Right ventricle myocardium superior (tissue), 1 donor: ENCODE measurements around the gene ECM1. TPM values are rescaled to one million over a fixed set of nuclear protein-coding genes. Genes with fewer than 3 reads are reported as not detected.
A peak's percentile ranks its signal among the peaks of the same experiment; 100 is the strongest.

Experiments used
- ATAC-seq: fragments of 200-7000 bp; cut with Tn5 transposase; one replicate; pipeline ENCODE4 v1.9.1; 2020; ENCODE audit warnings: mild to moderate bottlenecking; ENCODE audit not compliant: poor library complexity
- DNase-seq: peaks from one replicate; pipeline ENCODE4 v3.0.0-alpha.2; 2020
- intact Hi-C: fragments of 100-400 bp; cut with DNase I; formaldehyde crosslinking; loops from one replicate; pipeline ENCODE4 v1.11.2; 2022
- long read RNA-seq: library from polyadenylated mRNA; unstranded; transcript quantifications from one replicate; pipeline ENCODE4 v2.0.0, GENCODE V29; 2021
- total RNA-seq: library from RNA; stranded (reverse); fragmentation: NEBNext Ultra II Directional; extraction: Animal tissue kit (Norgen Biotek cat#: 25700); gene quantifications from one replicate; pipeline ENCODE4 v1.2.1, GENCODE V29; 2021
- donor health status: DM: no; HTN: yes; CAD: no; lungs with severe emphysema.

Gene ECM1
- total RNA-seq = 16.7 TPM
- long read RNA-seq, transcript ECM1-202 (10 exons, 2,070 nt) = major isoform, 19 of 22 reads
- long read RNA-seq, partial matches to known transcripts = 3 of 22 reads
- long read RNA-seq, other reads (novel, unspliced or antisense) = 0 of 22 reads

DNA sequence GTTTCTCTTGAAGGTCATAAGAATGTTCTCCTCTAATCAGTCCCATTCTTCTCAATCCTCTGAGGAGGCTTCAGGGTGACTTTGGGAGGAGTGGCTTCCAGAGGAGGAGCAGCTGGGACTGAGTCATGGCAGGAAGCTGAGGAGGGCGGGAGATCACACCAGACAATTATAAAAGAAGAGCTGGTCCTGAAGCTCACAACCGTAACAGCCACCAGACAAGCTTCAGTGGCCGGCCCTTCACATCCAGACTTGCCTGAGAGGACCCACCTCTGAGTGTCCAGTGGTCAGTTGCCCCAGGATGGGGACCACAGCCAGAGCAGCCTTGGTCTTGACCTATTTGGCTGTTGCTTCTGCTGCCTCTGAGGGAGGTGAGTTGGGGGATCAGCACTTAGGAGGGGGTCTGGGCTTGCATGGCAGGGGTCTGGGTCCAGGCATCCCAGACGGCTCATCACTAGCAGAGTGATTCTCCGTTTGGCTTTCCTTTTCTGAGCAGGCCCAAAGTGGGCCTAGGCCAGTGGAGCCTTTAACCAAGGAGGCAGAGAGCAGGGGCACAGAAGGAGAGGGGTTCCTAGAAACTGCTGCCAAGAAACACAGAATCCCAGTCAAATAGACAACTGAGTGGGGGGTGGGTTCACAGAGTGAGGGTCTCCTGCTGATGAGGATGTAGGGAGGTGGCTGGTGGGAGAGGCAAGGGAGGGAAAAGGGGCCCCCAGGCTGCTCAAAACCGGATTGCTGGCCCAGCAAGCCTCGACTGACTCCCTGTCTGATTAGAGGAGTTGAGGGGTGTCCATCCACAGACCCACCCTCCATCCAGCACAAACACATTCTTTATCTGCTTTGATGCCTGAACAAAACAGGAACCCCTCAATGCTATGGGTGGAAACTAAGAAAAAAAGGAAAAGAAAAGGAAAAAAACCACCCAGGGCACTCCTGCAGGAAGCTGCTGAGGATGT, at the start of gene ECM1:
Gene ECM1, plus strand, starts transcription at position 198 of the 953 bp plus-strand sequence. Its CDS starts 101 bp downstream, at position 299.
- DNase-seq (peak; percentile 69), ATAC-seq (peak; percentile 87)
- intact Hi-C loops = no loop called here

DNA sequence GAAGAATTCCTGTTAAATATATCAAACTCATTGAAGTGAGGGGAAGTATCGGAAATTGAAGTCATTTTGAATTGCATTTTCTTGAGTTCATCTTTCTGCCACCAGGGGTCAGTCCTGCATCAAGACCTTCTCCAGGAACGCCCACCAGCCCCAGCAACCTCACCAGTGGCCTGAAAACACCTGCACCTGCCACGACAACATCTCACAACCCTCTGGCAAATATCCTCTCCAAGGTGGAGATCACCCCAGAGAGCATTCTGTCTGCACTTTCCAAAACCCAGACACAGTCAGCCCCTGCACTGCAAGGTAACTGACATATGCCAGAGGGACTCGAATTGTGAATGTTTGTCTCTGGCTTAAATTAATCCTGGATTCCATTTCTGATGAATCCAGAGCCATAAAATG, 43.5 kb upstream of the ECM1 start:
- intact Hi-C loops = no loop called here
- DNase-seq (no peak), ATAC-seq (peak; percentile 74)

DNA sequence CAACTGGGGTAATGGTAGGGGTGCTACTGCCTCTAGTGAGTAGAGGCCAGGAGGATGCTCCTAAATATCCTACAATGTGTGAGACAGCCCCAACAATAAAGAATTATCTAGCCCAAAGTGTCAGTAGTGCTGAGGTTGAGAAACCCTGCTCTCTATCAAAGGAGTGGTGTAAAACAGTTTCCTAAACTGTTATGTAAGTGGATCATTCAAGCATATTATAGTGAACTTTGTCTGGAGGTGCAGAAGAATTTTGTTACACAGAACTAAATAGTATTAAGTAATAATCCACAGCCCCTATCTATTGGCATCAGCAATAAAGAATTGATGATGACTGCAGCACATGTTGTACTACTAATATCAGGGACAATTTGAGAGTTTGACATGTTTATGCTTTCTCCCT, 40.9 kb upstream of the ECM1 start:
- no peak for DNase-seq
- intact Hi-C loops = loop anchor here (5.0 kb wide), 1 partner anchor 65 kb away; no protein-coding TSS in a partner anchor
- no peak for ATAC-seq

DNA sequence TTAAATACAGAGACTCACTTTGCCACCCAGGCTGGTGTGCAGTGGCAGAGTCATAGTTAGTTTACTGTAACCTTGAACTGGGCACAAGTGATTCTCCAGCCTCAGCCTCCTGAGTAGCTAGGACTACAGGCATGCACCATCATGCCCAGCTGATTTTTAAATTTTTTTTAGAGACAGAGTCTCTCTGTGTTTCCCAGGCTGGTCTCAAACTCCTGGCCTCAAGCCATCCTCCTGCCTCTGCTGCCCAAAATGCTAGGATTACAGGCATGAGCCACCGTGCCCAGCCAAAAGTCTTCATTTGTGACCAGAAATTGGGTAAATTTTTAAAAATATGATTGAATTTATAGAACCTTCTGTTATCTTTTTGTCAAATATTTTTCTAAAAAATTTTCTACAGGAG, 38.6 kb upstream of the ECM1 start:
- ATAC-seq (no peak), DNase-seq (no peak)
- intact Hi-C loops = loop anchor here (5.0 kb wide), 1 partner anchor 63 kb away; no protein-coding TSS in a partner anchor

DNA sequence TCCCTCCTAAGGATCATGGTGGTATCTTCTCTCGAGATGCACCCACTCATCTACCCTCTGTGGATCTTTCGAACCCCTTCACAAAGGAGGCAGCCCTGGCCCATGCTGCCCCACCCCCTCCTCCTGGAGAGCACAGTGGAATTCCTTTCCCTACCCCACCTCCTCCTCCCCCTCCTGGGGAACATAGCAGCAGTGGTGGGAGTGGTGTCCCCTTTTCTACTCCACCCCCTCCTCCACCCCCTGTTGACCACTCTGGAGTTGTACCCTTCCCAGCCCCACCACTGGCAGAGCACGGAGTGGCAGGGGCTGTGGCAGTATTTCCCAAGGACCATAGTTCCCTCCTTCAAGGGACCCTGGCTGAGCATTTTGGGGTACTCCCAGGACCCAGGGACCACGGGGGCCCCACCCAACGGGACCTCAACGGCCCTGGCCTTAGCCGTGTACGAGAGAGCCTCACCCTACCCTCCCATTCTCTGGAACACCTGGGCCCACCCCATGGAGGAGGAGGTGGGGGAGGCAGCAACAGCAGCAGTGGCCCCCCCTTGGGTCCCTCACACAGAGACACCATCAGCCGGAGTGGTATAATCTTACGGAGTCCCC, 35.2 kb upstream of the ECM1 start:
- intact Hi-C loops = no loop called here
- ATAC-seq (no peak), DNase-seq (no peak)

GRCh38 chr1:150473659-150474058, 34.2 kb upstream of the ECM1 start:
- DNase-seq = peak; percentile 57
- intact Hi-C loops = no loop called here
- ATAC-seq = peak; percentile 77

DNA sequence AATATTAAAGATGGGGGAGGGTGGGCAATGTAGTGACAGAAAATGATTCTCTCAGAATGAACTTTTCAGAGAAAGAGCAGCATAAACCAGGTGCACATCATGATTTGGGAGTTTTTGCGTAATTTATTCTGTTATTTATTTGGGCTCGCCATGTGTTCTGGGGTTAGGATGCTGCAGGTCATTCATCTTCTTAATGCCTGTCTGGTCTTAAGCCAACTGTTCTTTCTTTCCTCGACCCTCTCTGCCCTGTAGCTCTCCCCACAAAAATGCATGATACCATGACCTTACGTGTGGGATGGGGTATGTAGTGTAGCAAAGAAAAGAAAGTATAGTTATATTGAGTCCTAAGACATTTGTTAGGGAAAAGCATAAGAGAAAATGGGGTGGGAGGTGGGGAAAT, 33.0 kb upstream of the ECM1 start:
- no peak for DNase-seq
- intact Hi-C loops = no loop called here
- ATAC-seq = no peak

GRCh38 chr1:150476754-150477153, 31.2 kb upstream of the ECM1 start:
- intact Hi-C loops = no loop called here
- DNase-seq (no peak), ATAC-seq (no peak)

DNA sequence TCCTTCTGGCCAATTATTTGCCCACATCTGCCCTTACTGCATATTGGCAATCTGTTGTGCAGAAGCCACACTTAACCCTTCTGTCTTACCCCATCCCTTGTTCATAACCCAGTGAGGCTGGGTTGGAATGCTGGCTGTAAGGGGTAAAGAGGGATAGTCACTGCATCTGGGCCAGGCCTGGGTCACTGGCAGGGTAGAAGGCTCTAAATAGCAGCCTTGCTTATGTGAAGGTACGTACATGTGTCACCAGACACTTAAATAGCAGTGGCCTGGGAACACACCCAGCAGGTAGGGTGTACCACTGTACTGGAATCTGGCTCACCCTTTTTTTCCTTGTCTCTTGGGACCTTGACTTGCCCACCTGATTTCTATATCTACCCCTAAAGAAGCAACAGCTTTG, 30.6 kb upstream of the ECM1 start:
- intact Hi-C loops = no loop called here
- peak; percentile 84 for ATAC-seq

DNA sequence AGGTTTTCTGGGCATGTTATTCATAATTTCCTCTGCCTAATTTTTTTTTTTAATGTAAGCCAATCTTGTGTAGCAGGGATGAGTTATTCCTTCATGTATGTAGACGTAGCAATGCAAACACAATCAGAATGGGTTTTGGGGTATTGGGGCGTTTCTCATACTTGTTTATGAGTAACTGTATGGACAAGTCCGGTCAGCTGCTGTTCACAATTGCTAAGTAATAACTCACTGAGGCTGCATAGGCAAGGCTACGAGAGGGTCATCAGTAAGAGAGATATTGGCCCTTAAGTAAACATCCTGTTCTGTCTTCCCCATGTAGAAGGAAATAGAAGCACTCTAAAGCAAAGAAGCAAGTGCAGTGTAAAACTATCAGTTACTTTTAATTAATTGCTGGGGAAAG, 30.2 kb upstream of the ECM1 start:
- intact Hi-C loops = no loop called here
- ATAC-seq (no peak), DNase-seq (no peak)

More for the DNA sequence above, 30.6 kb upstream of the ECM1 start:
- no peak for DNase-seq

DNA sequence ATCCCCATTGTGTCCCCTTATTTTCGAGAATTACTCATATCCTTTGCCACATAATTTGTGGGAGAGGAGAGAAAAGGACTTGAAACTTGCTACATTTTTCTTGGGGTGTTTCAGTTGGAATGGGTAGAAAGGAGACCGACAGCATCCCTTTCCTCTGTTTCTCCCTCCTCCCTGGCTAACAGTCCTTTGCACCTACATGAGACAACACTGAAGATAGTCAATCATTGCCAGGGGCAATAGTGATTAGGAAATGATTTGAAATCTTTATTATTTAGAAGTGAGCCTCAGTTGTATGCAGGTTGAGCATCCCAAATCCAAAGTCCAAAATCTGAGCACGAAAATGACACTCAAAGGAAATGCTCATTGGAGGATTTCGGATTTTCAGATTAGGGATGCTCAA, 28.5 kb upstream of the ECM1 start:
- intact Hi-C loops = no loop called here
- no peak for ATAC-seq
- DNase-seq = no peak

DNA sequence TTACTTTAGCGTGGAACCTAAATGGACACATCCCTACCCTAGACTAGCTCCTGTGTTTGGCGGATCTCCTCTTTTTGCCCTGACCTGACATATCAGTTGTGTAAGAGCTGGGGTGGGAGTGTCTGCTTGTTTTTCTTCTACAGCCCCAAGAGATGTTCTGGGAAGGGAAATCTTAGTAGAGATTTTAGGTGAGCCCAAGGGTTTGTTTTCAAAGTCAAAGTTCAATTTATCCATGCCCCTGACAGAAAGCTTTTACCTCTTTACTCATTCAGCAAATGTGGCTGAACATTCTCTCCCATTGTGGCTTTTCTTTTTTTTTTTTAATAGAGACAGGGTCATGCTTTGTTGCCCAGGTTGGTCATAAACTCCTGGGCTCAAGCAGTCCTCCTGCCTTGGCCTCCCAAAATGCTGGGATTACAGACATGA, 28.0 kb upstream of the ECM1 start:
- ATAC-seq (no peak), DNase-seq (no peak)
- intact Hi-C loops = no loop called here

DNA sequence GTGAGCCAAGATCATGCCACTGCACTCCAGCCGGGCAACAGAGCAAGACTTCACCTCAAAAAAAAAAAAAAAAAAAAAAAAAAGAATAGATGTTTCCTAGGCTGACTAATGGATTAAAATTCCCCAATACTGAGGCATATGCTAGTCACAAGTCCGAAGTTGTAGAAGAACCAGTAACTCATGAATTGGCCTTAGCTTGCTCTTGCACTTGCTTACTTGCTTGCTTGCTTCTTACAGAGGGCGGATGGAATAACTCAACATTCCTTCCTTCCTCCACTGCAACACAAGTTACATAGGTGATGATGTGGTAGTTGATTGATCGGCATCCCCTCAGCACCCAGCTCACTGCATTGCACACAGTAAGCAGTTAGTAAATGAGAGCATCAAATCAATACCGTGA, 23.5 kb upstream of the ECM1 start:
- ATAC-seq (no peak), DNase-seq (no peak)
- intact Hi-C loops = no loop called here

DNA sequence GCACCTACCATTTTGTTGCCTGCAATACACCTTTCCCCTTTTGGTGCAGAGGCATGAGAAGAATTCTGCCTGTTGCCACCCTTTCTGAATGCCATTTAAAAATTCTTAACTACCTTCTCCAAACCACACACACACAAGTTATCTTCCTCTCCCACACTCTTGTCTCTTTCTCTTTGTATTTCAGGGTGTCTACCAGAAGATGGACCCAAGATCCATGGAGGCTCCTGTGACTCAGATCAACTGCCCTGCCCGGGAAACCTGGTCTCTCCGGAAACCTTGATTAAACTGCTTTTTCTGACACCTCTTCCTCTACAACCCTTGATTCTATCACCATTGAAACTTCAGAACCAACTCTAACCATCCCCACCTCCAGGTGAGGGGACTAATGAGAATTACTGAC, 23.0 kb upstream of the ECM1 start:
- intact Hi-C loops = no loop called here
- ATAC-seq = no peak

DNA sequence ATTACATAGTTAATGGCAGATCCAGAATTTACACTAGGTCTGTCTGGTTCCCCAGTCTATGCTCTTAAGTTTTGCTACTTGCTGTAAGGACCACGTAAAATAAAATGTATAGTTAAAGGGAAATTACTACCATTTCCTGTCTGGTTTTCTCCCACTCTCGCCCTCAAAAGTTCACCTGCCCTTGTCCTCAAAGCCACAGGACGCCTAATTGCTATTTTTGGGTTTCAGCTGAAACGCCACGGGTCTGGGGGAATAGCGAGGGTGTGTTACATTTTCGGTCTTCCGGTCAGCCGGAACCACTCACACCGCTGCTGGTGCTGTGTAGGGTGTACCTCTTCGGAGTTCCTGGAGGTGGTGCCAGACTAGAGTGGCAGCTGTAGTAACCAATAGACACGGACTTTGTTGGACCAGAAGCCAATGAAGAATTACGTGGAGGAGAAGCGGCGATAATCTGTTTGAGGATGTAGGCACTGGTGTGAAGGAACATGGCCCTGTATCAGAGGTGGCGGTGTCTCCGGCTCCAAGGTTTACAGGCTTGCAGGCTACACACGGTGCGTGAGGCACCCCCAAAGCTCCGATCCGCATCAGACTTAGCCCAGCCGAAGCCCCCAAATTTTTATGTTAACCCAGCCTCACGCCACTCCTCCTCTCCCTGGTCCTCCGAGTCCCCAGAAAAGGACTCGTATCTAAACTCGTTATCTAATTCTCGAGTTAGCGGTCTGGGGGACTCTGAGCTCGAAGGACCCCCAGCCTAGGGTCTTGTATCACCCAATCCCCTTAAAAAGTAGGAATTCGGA, 20.7 kb upstream of the ECM1 start, which contains the start of gene TARS2:
Gene TARS2, plus strand, starts transcription at position 454 of the 797 bp plus-strand sequence. Its CDS starts 32 bp downstream, at position 486.
- ATAC-seq (peak; percentile 100), DNase-seq (peak; percentile 93)
- intact Hi-C loops = no loop called here

More for the DNA sequence above, 23.0 kb upstream of the ECM1 start:
- no peak for DNase-seq

- intact Hi-C loops = no loop called here
- DNase-seq = no peak
- no peak for ATAC-seq
These were observed 20.2 kb upstream of the ECM1 start for GRCh38 chr1:150487763-150488115.

DNA sequence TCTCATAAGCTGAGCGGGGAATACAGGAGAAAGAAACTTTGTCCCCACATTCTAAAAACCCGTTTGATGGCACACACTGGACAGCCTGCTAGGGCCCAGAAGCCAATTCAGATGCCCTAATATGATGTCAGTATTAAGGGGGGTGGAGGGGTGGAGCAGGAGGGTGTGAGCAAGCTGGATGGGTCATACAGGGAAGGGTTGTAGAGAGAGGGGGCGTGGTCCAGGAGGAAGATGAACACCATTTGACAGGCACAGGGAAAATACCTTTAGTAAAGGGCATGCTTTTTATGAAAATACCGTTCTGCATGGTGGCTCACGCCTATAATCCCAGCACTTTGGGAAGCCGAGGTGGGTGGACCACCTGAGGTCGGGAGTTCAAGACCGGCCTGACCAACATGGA, 14.7 kb upstream of the ECM1 start:
- ATAC-seq (no peak), DNase-seq (no peak)
- intact Hi-C loops = no loop called here

DNA sequence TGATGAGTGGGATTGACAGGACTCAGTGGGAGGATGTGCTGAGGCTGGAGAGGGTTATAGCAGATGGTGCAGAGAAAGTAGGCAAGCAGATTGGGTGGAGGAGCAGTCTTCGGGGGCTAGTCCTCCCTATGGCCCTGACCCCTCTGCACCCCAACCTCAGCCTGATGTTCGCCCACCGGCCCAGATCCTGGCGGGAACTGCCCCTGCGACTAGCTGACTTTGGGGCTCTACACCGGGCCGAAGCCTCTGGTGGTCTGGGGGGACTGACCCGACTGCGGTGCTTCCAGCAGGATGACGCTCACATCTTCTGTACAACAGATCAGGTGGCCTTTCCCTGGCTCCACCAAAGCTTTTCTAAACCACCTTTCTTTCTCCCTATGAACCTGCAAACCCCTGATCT, 9.6 kb upstream of the ECM1 start:
- DNase-seq (no peak), ATAC-seq (no peak)
- intact Hi-C loops = no loop called here

- DNase-seq = peak; percentile 23
- ATAC-seq = no peak
- intact Hi-C loops = no loop called here
These were observed 2.5 kb upstream of the ECM1 start for GRCh38 chr1:150505431-150505830.
